Measurements from ENCODE around the gene HSD17B4. TPM values are rescaled to one million over a fixed set of nuclear protein-coding genes. Genes with fewer than 3 reads are reported as not detected.
"Not testable (repeated sequence)": the region's sequence is repeated elsewhere in the genome, so short reads cannot be mapped to it uniquely, and the experiment has no call there.

Gene HSD17B4
- total RNA-seq, 2 donors from 2014 or later, result 249 to 314 TPM

GRCh38 chr5:119427060-119427459 lies 25.2 kb upstream of the HSD17B4 start:
- intact Hi-C loops (cut with DNase I, micrococcal nuclease), result no loop called here
- ATAC-seq, result peak; percentile 89
- DNase-seq, result no peak

GRCh38 chr5:119427596-119427995 lies 24.7 kb upstream of the HSD17B4 start:
- DNase-seq; ATAC-seq; intact Hi-C loops (cut with DNase I, micrococcal nuclease): not testable (repeated sequence)

- ATAC-seq; DNase-seq; intact Hi-C loops (cut with DNase I, micrococcal nuclease): not testable (repeated sequence)
These were observed 24.1 kb upstream of the HSD17B4 start for GRCh38 chr5:119428166-119428565.

- intact Hi-C loops (cut with DNase I, micrococcal nuclease); DNase-seq; ATAC-seq: not testable (repeated sequence)
These were observed 23.7 kb upstream of the HSD17B4 start for GRCh38 chr5:119428574-119428973.

- ATAC-seq; DNase-seq; intact Hi-C loops (cut with DNase I, micrococcal nuclease): not testable (repeated sequence)
These were observed 19.5 kb upstream of the HSD17B4 start for GRCh38 chr5:119432674-119433237.

GRCh38 chr5:119435436-119436132 lies 16.7 kb upstream of the HSD17B4 start:
- intact Hi-C loops (cut with DNase I, micrococcal nuclease), result no loop called here
- no peak for ATAC-seq
- DNase-seq, result peak; percentile 40 to 77

GRCh38 chr5:119437785-119438586 lies 14.3 kb upstream of the HSD17B4 start:
- intact Hi-C loops (cut with DNase I, micrococcal nuclease); DNase-seq; ATAC-seq: not testable (repeated sequence)

GRCh38 chr5:119438587-119438917 lies 13.7 kb upstream of the HSD17B4 start:
- ATAC-seq; intact Hi-C loops (cut with DNase I, micrococcal nuclease): not testable (repeated sequence)

GRCh38 chr5:119439140-119439631 lies 13.1 kb upstream of the HSD17B4 start:
- intact Hi-C loops (cut with DNase I, micrococcal nuclease), result no loop called here
- peak; percentile 95 for ATAC-seq
- DNase-seq, result peak; percentile 67 to 88

More at GRCh38 chr5:119438587-119438917, 13.7 kb upstream of the HSD17B4 start:
- not testable (repeated sequence) for DNase-seq

- intact Hi-C loops (cut with DNase I, micrococcal nuclease); DNase-seq; ATAC-seq: not testable (repeated sequence)
These were observed 12.7 kb upstream of the HSD17B4 start for GRCh38 chr5:119439632-119440031.

GRCh38 chr5:119444643-119445042 lies 7.7 kb upstream of the HSD17B4 start:
- DNase-seq; ATAC-seq; intact Hi-C loops (cut with DNase I, micrococcal nuclease): not testable (repeated sequence)

- ATAC-seq (no peak), DNase-seq (no peak)
- intact Hi-C loops (cut with DNase I, micrococcal nuclease), result no loop called here
These were observed 6.8 kb upstream of the HSD17B4 start for GRCh38 chr5:119445544-119445943.

GRCh38 chr5:119449882-119450281 lies 2.4 kb upstream of the HSD17B4 start:
- intact Hi-C loops (cut with DNase I, micrococcal nuclease), result no loop called here
- ATAC-seq (no peak), DNase-seq (no peak)

- intact Hi-C loops (cut with DNase I, micrococcal nuclease); ATAC-seq: not testable (repeated sequence)
These were observed 1.7 kb upstream of the HSD17B4 start for GRCh38 chr5:119450627-119451026.

GRCh38 chr5:119451561-119451960 lies 736 bp upstream of the HSD17B4 start:
- ATAC-seq, result no peak
- intact Hi-C loops (cut with DNase I, micrococcal nuclease), result no loop called here

More at GRCh38 chr5:119450627-119451026, 1.7 kb upstream of the HSD17B4 start:
- DNase-seq, result not testable (repeated sequence)

GRCh38 chr5:119452060-119452372 lies 281 bp upstream of the HSD17B4 start:
- ATAC-seq (no peak), DNase-seq (no peak)
- intact Hi-C loops (cut with DNase I, micrococcal nuclease), result no loop called here

More at GRCh38 chr5:119451561-119451960, 736 bp upstream of the HSD17B4 start:
- no peak for DNase-seq

GRCh38 chr5:119453040-119453373 lies 710 bp downstream of the HSD17B4 start:
- DNase-seq (peak in 1 of 2 donors; percentile 36), ATAC-seq (peak; percentile 41)
- intact Hi-C loops (cut with DNase I, micrococcal nuclease), result no loop called here

- ATAC-seq (no peak), DNase-seq (no peak)
- intact Hi-C loops (cut with DNase I, micrococcal nuclease), result no loop called here
These were observed 1.9 kb downstream of the HSD17B4 start for GRCh38 chr5:119454171-119454570.

- DNase-seq (no peak), ATAC-seq (peak; percentile 77)
- intact Hi-C loops (cut with DNase I, micrococcal nuclease), result no loop called here
These were observed 6.8 kb downstream of the HSD17B4 start for GRCh38 chr5:119458911-119459632.

All from left colon (tissue), 2 donors.